Medulla oblongata (tissue), 1 donor: Measurements from ENCODE around the gene ARPC5L.
"Not testable (repeated sequence)": the region's sequence is repeated elsewhere in the genome, so short reads cannot be mapped to it uniquely, and the experiment has no call there.

Source experiments
- DNase-seq: peaks from one replicate; pipeline ENCODE4 v3.0.0-alpha.2; 2015; ENCODE audit errors: extremely low spot score

Gene ARPC5L

DNA sequence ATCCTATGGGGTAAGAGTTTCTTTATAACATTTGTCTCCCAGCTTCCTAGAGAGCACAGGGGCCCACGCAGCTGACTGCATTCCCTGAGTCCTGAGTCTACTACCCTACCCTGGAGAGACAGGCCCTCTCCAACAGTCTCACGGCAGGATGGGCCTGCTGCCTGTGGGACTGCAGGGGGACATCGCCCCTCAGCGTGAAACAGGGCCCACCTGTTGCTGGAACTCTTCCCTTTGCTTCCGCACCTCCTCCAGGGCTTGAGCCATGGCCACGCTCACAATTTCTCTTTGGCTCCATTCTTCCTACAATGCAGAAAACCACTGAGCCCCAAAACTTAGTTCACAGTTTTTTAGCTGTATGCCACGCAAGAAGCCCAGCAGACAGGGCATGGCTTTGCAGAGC lies 28.2 kb downstream of the ARPC5L start:
- no peak for DNase-seq

DNA sequence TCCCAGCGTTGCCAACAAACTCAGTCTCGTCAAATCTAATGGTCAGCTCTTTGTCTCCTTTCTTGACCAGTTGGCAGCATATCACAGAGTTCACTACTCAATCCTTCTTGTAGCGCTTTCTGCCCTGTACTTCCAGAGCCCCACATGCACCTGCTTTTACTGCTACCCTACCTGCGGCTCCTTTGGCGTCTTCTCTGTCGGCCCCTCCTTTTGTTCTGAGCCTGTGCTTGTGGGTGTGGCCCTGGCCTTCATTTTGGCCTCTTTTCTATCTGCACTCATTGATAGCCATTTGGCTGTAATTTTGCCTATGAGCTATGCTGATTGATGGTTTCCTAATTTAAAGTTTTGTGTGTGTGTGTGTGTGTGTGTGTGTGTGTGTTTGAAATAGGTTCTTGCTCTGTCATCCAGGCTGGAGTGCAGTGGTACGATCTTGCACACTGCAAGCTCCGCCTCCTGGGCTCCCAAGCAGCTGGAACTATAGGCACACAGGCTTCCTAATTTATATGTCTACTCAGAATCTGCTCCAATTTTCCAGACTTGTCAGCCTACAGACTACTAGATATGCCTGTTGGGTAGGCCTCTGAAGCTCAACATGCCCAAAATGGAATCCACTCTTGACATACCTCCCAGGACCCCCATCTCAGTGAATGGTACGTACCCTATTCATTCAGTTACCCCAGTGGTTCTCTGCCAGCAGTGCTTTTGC lies 32.3 kb downstream of the ARPC5L start:
- DNase-seq = no peak

DNA sequence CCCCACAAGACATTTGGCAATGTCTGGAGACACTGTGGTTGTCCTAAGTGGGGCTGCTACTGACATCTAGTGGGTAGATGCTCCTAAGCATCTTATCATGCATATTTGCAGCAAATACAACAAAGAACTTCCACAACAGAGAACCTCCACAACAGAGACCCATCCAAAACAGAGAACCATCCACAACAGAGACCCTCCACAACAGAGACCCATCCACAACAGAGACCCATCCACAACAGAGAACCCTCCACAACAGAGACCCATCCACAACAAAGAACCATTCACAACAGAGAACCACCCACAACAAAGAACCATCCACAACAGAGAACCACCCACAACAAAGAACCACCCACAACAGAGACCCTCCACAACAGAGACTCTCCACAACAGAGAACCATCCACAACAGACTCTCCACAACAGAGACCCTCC lies 32.8 kb downstream of the ARPC5L start:
- peak; percentile 60 for DNase-seq

DNA sequence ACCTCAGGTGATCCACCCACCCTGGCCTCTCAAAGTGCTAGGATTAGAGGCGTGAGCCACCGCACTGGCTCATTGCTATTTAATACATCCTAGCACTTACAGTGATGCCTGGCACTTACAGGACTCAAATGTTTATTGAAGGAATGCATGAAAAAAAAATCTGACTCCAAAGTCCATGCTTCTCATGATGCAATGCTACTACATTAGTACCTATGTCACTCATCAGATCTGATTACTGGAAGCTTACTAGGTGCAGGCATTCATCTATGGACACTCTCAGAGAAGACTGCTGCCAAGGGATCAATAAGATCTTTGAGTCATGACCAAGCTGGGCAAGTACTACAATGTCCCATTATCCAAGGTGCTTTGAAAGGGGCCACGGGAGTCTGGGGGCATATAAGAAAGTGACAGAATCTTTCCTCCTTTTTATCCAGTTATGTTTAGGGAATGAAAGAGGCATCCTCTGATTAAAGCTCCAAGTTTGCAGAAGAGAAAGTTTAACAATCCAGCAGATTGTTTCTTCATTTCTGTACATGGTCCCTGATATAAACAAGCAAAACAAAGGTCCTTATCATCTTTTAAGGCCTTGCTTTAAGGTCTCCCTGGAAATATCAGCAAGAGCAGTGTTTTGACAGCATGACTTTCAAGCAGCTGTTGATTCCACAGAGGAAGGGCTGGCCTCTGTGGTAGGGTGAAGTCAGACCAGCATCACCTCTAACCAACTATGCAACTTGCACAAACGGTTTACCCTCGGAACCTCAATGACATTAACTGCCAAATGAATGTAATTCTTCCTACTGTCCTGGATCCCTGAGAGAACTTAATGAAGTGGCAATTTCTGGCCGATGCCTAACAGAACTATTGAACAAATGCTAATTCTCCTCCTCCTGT lies 35.9 kb downstream of the ARPC5L start:
- DNase-seq = no peak

DNA sequence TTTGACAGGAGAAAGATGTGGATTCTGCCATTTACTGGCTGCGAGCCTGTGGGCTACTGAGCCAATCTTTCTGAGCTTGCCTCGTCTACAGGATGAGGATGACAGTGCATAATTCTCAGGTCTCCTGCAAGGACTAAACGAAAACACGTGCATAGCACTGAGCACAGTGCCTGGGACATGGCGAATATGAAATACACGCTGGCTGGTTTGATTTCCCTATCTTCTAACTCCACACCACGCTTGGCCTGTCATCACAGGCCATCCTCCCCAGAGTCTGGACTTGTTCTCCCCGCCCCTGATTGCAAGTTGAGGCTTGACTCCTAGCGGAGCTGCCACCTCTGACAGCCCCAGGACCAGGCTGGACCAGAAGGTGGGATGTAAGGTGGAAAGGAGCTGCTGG lies 37.9 kb downstream of the ARPC5L start:
- DNase-seq = no peak

DNA sequence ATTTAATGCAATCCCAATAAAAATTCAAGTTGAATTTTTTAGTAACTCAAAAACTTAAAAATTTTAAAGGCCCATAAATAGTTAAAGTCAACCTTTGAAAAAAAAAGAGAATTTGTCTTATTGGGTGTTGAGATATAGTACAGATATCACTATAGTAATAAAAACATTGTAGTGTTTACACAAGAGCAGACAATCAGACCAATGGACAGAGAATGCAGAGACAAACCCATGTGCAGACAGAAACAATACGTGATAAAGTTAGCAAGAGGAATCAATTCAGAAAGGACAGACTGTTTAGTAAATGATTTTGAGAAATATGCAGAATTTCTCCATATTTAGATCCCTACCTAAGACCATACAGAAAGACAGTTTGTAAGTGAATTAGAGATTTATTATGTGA lies 45.0 kb downstream of the ARPC5L start:
- DNase-seq = no peak

DNA sequence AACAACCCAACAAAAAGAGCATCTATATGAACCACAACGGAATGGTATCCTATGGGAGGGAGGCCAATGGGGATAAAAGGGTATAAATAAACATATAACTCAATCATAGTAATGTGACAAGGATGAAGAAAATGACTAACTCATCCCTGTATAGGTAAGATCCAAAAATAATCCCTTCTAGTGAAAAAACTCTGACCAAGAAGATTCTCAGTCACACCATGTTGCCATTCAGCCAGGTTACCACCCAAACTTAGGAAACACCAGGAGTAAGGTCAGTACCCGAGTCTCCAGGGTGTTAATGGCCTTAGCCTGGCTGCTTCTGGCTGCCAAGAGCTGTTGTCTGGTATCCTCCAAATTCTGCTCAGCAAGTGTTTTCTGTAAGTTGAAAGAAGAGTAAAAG lies 46.2 kb downstream of the ARPC5L start:
- DNase-seq = no peak

DNA sequence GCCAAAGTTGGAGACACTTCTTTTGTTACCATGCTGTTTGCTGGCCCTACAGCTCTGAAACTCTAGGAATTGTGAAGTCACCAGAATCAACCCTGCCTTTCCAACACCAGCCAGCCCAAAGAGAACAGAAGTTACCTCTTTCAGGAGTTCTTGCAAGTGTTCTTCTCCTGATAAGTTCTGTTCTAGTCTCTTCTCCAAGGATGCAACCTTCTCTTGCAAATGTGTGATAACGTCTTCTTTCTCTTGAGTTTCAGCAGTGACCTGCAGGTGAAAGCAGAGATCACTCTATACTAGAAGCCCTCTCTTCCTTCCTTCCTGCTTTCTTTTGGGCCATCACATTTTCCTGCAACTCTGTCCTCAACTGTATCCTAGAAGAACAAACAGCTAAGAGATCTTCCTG lies 49.8 kb downstream of the ARPC5L start:
- no peak for DNase-seq

DNA sequence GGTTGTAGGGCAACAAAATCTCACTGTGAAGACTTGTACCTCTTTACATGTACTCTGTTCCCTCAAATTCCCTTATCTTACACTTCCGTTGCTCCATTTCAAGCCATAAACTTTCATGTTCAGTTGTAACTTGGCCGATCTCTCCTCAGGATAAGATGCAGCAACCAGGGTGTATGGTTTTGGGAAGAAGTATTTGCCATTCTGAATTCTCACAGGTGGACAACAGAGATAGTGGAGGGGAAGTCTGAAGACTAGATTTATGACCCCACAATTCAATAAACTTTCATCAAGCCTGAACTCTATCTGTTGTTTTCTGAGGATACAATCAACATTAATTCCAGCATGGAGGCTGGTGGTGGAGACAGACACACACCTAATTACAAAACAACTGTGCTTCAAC lies 51.4 kb downstream of the ARPC5L start:
- DNase-seq = no peak

DNA sequence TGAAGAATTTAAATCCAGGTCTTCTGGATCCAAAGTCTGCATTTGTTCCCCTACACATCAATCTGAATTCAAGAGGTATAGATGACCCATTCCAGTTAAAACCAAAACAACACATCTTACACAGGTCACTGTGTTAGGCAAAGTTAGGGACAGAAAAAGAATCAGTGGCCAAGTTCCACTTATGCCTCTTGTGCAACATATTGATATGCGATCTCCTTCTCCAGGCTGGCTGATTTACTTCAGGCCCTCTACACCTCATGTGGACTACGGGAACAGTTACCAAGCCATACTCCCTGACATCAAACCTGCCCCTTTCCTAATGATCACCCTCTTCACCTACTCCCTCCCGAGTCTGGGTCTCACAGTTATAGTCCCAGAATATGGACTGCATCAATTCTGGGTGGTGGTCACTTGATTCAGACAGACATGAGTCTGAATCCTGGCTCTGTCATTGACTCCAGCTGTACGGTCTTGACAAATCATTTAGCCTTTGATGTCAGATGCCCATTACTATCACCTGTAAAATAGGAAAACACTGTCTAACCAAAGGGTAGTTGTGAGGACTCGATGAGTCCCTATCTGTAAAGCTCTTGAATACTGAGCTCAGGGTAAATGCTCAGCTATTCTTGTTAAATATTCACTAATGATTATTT lies 52.9 kb downstream of the ARPC5L start:
- DNase-seq = no peak

DNA sequence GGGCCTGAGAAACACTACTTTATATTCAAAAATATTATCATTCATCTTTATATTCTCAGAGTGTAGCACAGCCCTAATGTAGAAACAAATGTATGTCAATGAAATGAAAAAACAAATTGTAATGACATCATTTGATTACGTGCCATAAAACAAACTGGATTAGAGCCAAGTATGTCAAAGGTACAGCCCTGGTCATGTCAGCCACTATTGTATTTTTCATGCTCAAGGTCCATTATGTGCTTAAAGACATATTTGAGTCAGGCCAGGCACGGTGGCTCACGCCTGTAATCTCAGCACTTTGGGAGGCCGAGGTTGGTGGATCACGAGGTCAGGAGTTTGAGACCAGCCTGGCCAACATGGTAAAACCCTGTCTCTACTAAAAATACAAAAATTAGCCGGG lies 58.5 kb downstream of the ARPC5L start:
- DNase-seq = not testable (repeated sequence)
